K562 (cell line): ENCODE results near the gene STK11. TPM values are rescaled to one million over a fixed set of nuclear protein-coding genes. Genes with fewer than 3 reads are reported as not detected.

ENCODE experiments used
- ATF7 ChIP-seq: fragments of 450-650 bp; IDR thresholded peaks from 2 replicates; pipeline ENCODE4 v1.7.1; 2014; ENCODE audit warnings: mild to moderate bottlenecking, moderate library complexity
- CEBPG ChIP-seq, 3 experiments: fragments of 200-800 bp in 1 of 3; sonication (Bioruptor generic) in 1 of 3; sonication (generic) in 1 of 3; formaldehyde crosslinking in 1 of 3; IDR thresholded peaks in 2 of 3; conservative IDR thresholded peaks in 1 of 3; 2 replicates each; pipeline versions ENCODE4 v1.6.1 to v1.8.0; 2016 to 2022; ENCODE audit warnings: missing compliant biosample characterization in 2 of 3, missing genetic modification characterization in 2 of 3, mild to moderate bottlenecking in 1 of 3, missing genetic modification reagents in 1 of 3
- HNRNPLL ChIP-seq: fragments of 200-400 bp; formaldehyde crosslinking; IDR thresholded peaks from 2 replicates; pipeline ENCODE4 v1.6.1; 2017; ENCODE audit warnings: low read length, low read depth, mild to moderate bottlenecking; ENCODE audit not compliant: poor library complexity, severe bottlenecking
- JUN ChIP-seq, 2 experiments: sonication (generic) in 1 of 2; formaldehyde crosslinking in 1 of 2; IDR thresholded peaks; 2 replicates each; pipeline versions ENCODE4 v1.6.1 to v1.8.0; 2012 to 2022; ENCODE audit warnings: borderline replicate concordance in 2 of 2, mild to moderate bottlenecking in 2 of 2, improper control_type of control experiment in 1 of 2, low read depth in 1 of 2, low read length in 1 of 2, missing genetic modification reagents in 1 of 2
- KAT2B ChIP-seq: IDR thresholded peaks from one replicate; pipeline ENCODE4 v1.6.1; 2012; ENCODE audit warnings: low read depth, mild to moderate bottlenecking, control low read depth, inconsistent platforms, low read length, moderate library complexity
- MLLT1 ChIP-seq, 2 experiments: fragments of 450-650 bp; IDR thresholded peaks; 2 replicates each; pipeline ENCODE4 v1.6.1; 2016
- MXD1 ChIP-seq: fragments of 250-450 bp; sonication (Bioruptor Pico); IDR thresholded peaks from 2 replicates; pipeline ENCODE4 v1.8.0; 2021; ENCODE audit warnings: borderline replicate concordance, mild to moderate bottlenecking, moderate library complexity; ENCODE audit not compliant: poor library complexity, severe bottlenecking
- NR2C2 ChIP-seq, 2 experiments: fragments of 200-800 bp in 1 of 2; sonication (Bioruptor generic) in 1 of 2; sonication (generic) in 1 of 2; formaldehyde crosslinking in 1 of 2; IDR thresholded peaks; 2 replicates each; pipeline versions ENCODE4 v1.6.1 to v1.8.0; 2016 to 2022; ENCODE audit warnings: mild to moderate bottlenecking in 1 of 2, missing compliant biosample characterization in 1 of 2, missing genetic modification characterization in 1 of 2, missing genetic modification reagents in 1 of 2
- POLR3A ChIP-seq: IDR thresholded peaks from 2 replicates; pipeline ENCODE4 v1.6.1; 2011; ENCODE audit warnings: borderline replicate concordance, mild to moderate bottlenecking, moderate library complexity; ENCODE audit not compliant: insufficient read length, insufficient read depth; ENCODE audit errors: extremely low read depth
- SETDB1 ChIP-seq: IDR thresholded peaks from one replicate; pipeline ENCODE4 v1.6.1; 2012; ENCODE audit warnings: low read length, control low read depth, inconsistent platforms
- SNRNP70 ChIP-seq: fragments of 200-400 bp; formaldehyde crosslinking; optimal IDR thresholded peaks from 2 replicates; pipeline ENCODE3; 2017; ENCODE audit warnings: low read depth, low read length
- ZBTB2 ChIP-seq: fragments of 450-650 bp; IDR thresholded peaks from 2 replicates; pipeline ENCODE4 v1.6.1; 2016; ENCODE audit warnings: antibody characterized with exemption
- ZBTB8A ChIP-seq: fragments of 450-650 bp; IDR thresholded peaks from 2 replicates; pipeline ENCODE4 v1.6.1; 2018; ENCODE audit warnings: mild to moderate bottlenecking, moderate library complexity; ENCODE audit not compliant: partially characterized antibody
- ZNF217 ChIP-seq: sonication (generic); formaldehyde crosslinking; IDR thresholded peaks from 2 replicates; pipeline ENCODE4 v1.8.0; 2022; ENCODE audit warnings: mild to moderate bottlenecking, missing genetic modification reagents
- ZNF324 ChIP-seq: fragments of 250-450 bp; sonication (Bioruptor Pico); IDR thresholded peaks from 2 replicates; pipeline ENCODE4 v1.4.0; 2020; ENCODE audit warnings: mild to moderate bottlenecking
- ZNF551 ChIP-seq: fragments of 250-450 bp; sonication (Bioruptor Pico); IDR thresholded peaks from 2 replicates; pipeline ENCODE4 v1.5.0; 2021; ENCODE audit warnings: mild to moderate bottlenecking, moderate library complexity
- ZNF785 ChIP-seq: fragments of 250-450 bp; sonication (Bioruptor Pico); IDR thresholded peaks from 2 replicates; pipeline ENCODE4 v1.4.0; 2020; ENCODE audit warnings: mild to moderate bottlenecking
- ZSCAN29 ChIP-seq: fragments of 450-650 bp; IDR thresholded peaks from 2 replicates; pipeline ENCODE4 v1.6.1; 2017
- polyA plus RNA-seq, 8 experiments: library from polyadenylated mRNA; depleted of rRNA in 4 of 8; stranded (reverse) in 5 of 8; unstranded in 3 of 8; fragments of >200 nt; fragmentation: Nextera tagmentation in 2 of 8; fragmentation: Illumina TruSeq in 1 of 8; extraction: Ambion mirVana in 2 of 8; extraction: Trizol in 1 of 8; gene quantifications; 2 replicates each; pipeline versions ENCODE4 v1.2.1 to v1.2.3, GENCODE V29; 2011 to 2014; ENCODE audit warnings: inconsistent platforms in 1 of 8, missing spikeins in 1 of 8
- total RNA-seq, 7 experiments: library from RNA; depleted of rRNA in 6 of 7; stranded (reverse); fragments of >200 nt in 6 of 7; fragmentation: Illumina TruSeq in 2 of 7; extraction: Trizol in 2 of 7; gene quantifications; 2 replicates each; pipeline versions ENCODE4 v1.2.1 to v1.2.3, GENCODE V29; 2011 to 2021; ENCODE audit warnings: low replicate concordance in 1 of 7

Gene STK11
- total and polyA plus RNA-seq, 9 of the 15 experiments (the other 6 are each of a cell fraction or from before 2014, with no cell fraction given), result 0.15 to 96.5 (median 31.7) TPM

- TF ChIP-seq SNRNP70 (no peak), HNRNPLL (no peak), ZNF551 (CRISPR knock-in tag) (no peak), ZSCAN29 (peak; percentile 64; the same call in 1 of the 2 replicates), JUN (IDR thresholded peaks at IDR 0.05; ENCODE audit: borderline replicate concordance, low read depth, low read length) (peak; percentile 39; the same call in 1 of the 2 replicates), JUN (CRISPR knock-in tag; IDR thresholded peaks at IDR 0.05; ENCODE audit: borderline replicate concordance) (no peak), ZNF217 (no peak), SETDB1 (no peak), CEBPG (CRISPR knock-in tag; IDR thresholded peaks at IDR 0.05) (peak; percentile 49; the same call in 1 of the 2 replicates), CEBPG (tag; conservative IDR thresholded peaks at IDR 0.05 in 1 of 2, IDR thresholded peaks at IDR 0.05 in 1 of 2) (peak in 1 of 2 experiments; percentile 59; a peak in 1 of 4 replicates), ATF7 (peak; percentile 46; the same call in 1 of the 2 replicates), ZBTB8A (no peak), ZBTB2 (no peak), NR2C2 (CRISPR knock-in tag; IDR thresholded peaks at IDR 0.05) (no peak), NR2C2 (tag; IDR thresholded peaks at IDR 0.05) (no peak), MLLT1 (IDR thresholded peaks at IDR 0.05) (no peak), ZNF324 (CRISPR knock-in tag) (no peak), KAT2B (no peak), ZNF785 (CRISPR knock-in tag) (no peak), POLR3A (no peak), MXD1 (CRISPR knock-in tag) (no peak)
These were observed 38.5 kb downstream of the STK11 start (continued) for GRCh38 chr19:1243768-1244692.
